Keratinocyte (primary cell): ENCODE measurements around the gene PTEN. TPM values are rescaled to one million over a fixed set of nuclear protein-coding genes. Genes with fewer than 3 reads are reported as not detected.
A peak's percentile ranks its signal among the peaks of the same experiment; 100 is the strongest.

Experiments used
- DNase-seq: peaks from one replicate; pipeline ENCODE4 v3.0.0-alpha.2; 2011; ENCODE audit warnings: low read depth, missing footprints, low spot score
- FAIRE-seq: peaks from 2 replicates; lab custom pipeline; 2011; peaks lifted over from hg19 to GRCh38; lab: Jason Lieb, UNC
- H2AFZ ChIP-seq: 2 replicates; pipeline ENCODE4 v1.6.0; 2012; ENCODE audit warnings: low read length, control low read depth, inconsistent platforms; ENCODE audit not compliant: control insufficient read depth
- H3K27ac ChIP-seq: 2 replicates; pipeline ENCODE4 v1.5.1; 2011; ENCODE audit warnings: low read length; ENCODE audit not compliant: control insufficient read depth, insufficient read depth
- H3K27me3 ChIP-seq: 3 replicates; pipeline ENCODE4 v1.6.0; 2011; ENCODE audit warnings: low read length; ENCODE audit not compliant: control insufficient read depth, insufficient read depth; ENCODE audit errors: extremely low read depth
- H3K36me3 ChIP-seq, 2 experiments: 2 replicates in 1 of 2; 3 replicates in 1 of 2; pipeline ENCODE4 v1.5.1; 2011; ENCODE audit warnings: low read length in 2 of 2, mild to moderate bottlenecking in 1 of 2; ENCODE audit not compliant: control insufficient read depth in 2 of 2, insufficient read depth in 2 of 2; ENCODE audit errors: extremely low read depth in 1 of 2
- H3K4me1 ChIP-seq: 3 replicates; pipeline ENCODE4 v1.5.1; 2011; ENCODE audit warnings: low read length; ENCODE audit not compliant: control insufficient read depth, insufficient read depth; ENCODE audit errors: extremely low read depth
- H3K4me2 ChIP-seq: 3 replicates; pipeline ENCODE4 v1.6.0; 2011; ENCODE audit warnings: low read depth, low read length; ENCODE audit not compliant: control insufficient read depth, insufficient read depth; ENCODE audit errors: extremely low read depth
- H3K4me3 ChIP-seq, 3 experiments: fragments of 200-600 bp in 1 of 3; sonication (generic) in 1 of 3; 2 replicates in 2 of 3; 3 replicates in 1 of 3; pipeline ENCODE4 v1.5.1; 2011 to 2016; ENCODE audit warnings: low read length in 3 of 3, mild to moderate bottlenecking in 3 of 3, control low read depth in 2 of 3, inconsistent platforms in 1 of 3, low read depth in 1 of 3, mixed read lengths in 1 of 3, mixed run types in 1 of 3, moderate library complexity in 1 of 3; ENCODE audit not compliant: control insufficient read depth in 2 of 3, insufficient read depth in 2 of 3; ENCODE audit errors: extremely low read depth in 1 of 3
- H3K79me2 ChIP-seq: 2 replicates; pipeline ENCODE4 v1.6.0; 2012; ENCODE audit warnings: low read length; ENCODE audit not compliant: control insufficient read depth, insufficient read depth
- H3K9ac ChIP-seq: 3 replicates; pipeline ENCODE4 v1.6.0; 2011; ENCODE audit warnings: low read length; ENCODE audit not compliant: control insufficient read depth, insufficient read depth; ENCODE audit errors: extremely low read depth
- H3K9me1 ChIP-seq: 3 replicates; pipeline ENCODE4 v1.6.0; 2011; ENCODE audit warnings: low read length; ENCODE audit not compliant: control insufficient read depth, insufficient read depth; ENCODE audit errors: extremely low read depth
- H3K9me3 ChIP-seq: 2 replicates; pipeline ENCODE4 v1.5.1; 2012; ENCODE audit warnings: low read depth, low read length; ENCODE audit not compliant: control insufficient read depth
- H4K20me1 ChIP-seq: 3 replicates; pipeline ENCODE4 v1.6.0; 2011; ENCODE audit warnings: low read length; ENCODE audit not compliant: control insufficient read depth, insufficient read depth; ENCODE audit errors: extremely low read depth
- CTCF ChIP-seq, 3 experiments: IDR thresholded peaks in 1 of 3; conservative IDR thresholded peaks in 1 of 3; optimal IDR thresholded peaks in 1 of 3; 2 replicates in 2 of 3; 3 replicates in 1 of 3; pipeline versions ENCODE3 to v1.5.1; 2011; ENCODE audit warnings: low read length in 3 of 3, mild to moderate bottlenecking in 3 of 3, moderate library complexity in 2 of 3, control low read depth in 1 of 3, inconsistent platforms in 1 of 3; ENCODE audit not compliant: insufficient read depth in 2 of 3; ENCODE audit errors: extremely low read depth in 1 of 3
- EZH2 ChIP-seq: IDR thresholded peaks from one replicate; pipeline ENCODE4 v1.6.1; 2012; ENCODE audit warnings: inconsistent platforms, mild to moderate bottlenecking, low read length, moderate library complexity
- dilution Hi-C: fragments of 300-500 bp; cut with MboI; formaldehyde crosslinking; loops from one replicate; pipeline ENCODE4 v1.7.0; 2020; ENCODE audit warnings: low sequenced_read_pairs; ENCODE audit not compliant: extremely low pct_ligation_motif_present
- polyA plus RNA-seq, 5 experiments: library from polyadenylated mRNA; depleted of rRNA in 3 of 5; stranded (reverse) in 3 of 5; stranded (forward) in 1 of 5; unstranded in 1 of 5; fragments of >200 nt; gene quantifications; 1 replicate in 1 of 5; 2 replicates in 3 of 5; 3 replicates in 1 of 5; pipeline versions ENCODE4 v1.2.1 to v1.2.3, GENCODE V29; 2011 to 2012; ENCODE audit warnings: missing spikeins in 2 of 5, low read depth in 1 of 5, low replicate concordance in 1 of 5

PTEN gene
- polyA plus RNA-seq, 1 donor (not counting 4 experiments of a cell fraction or from before 2014, with no cell fraction given), result 39.4 TPM

- FAIRE-seq (no peak), DNase-seq (no peak)
- peak overlapping the region; percentile 69 to 80 (median 78) for H3K4me3 ChIP-seq
- dilution Hi-C loops, result no loop called here
- peaks cover 22% of the 10 kb centered on the region for H3K4me1 ChIP-seq
- peak overlapping the region; percentile 79 for H3K4me2 ChIP-seq
- H3K27me3 ChIP-seq, result no peaks in the 10 kb centered on the region
- no peaks in the 10 kb centered on the region for H3K36me3 ChIP-seq
- no peak overlapping the region for H2AFZ ChIP-seq
- H3K9ac ChIP-seq, result peak overlapping the region; percentile 86
- H3K27ac ChIP-seq, result peak overlapping the region; percentile 76
- no peaks in the 10 kb centered on the region for H3K9me3 ChIP-seq
- peaks cover 6% of the 10 kb centered on the region for H4K20me1 ChIP-seq
- peaks cover 55% of the 10 kb centered on the region for H3K79me2 ChIP-seq
- H3K9me1 ChIP-seq, result no peaks in the 10 kb centered on the region
- TF ChIP-seq EZH2 (no peak), CTCF (optimal IDR thresholded peaks at IDR 0.05 in 1 of 3, IDR thresholded peaks at IDR 0.05 in 1 of 3, conservative IDR thresholded peaks at IDR 0.05 in 1 of 3; ENCODE audit: extremely low read depth in 1 of 3, insufficient read depth in 2 of 3, low read length in 3 of 3) (no peak)
These were observed 1.2 kb downstream of the PTEN start for GRCh38 chr10:87864496-87865059.

DNA sequence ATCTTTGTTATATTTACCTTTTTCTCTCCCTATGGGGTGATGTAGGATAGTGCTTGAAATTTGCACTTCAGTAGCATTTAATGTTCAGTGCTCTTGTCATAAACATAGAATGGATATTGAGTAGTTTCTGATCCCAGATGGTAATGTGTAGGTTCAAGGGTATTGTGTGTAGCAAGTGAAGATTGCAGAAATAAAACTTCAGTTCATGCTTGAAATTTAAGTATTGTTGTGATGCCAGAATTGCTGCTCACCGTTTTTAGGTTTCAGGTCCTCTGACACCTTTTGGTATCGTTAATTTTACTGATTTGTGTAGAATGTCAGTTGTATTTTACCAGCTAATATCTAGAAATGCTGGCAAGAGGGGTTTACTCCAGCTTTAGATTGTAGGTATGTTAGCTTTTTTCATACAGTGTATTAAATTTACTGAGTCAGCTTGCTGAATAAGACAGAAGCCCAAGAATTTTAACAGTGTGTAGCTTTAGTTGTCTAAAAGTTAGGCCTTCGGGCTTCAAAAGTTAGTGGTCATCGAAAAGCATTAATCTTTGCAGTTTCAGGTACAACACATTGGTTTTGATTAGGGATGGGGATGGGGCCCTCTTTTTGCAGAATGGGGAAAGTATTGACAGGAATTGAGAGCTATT is 1.9 kb downstream of the PTEN start:
- peak overlapping the region; percentile 86 for H3K9ac ChIP-seq
- H3K27ac ChIP-seq, result peak overlapping the region; percentile 76
- no peaks in the 10 kb centered on the region for H3K9me3 ChIP-seq
- peak overlapping the region; percentile 79 for H3K4me2 ChIP-seq
- H4K20me1 ChIP-seq, result peaks cover 6% of the 10 kb centered on the region
- TF ChIP-seq EZH2 (no peak), CTCF (optimal IDR thresholded peaks at IDR 0.05 in 1 of 3, IDR thresholded peaks at IDR 0.05 in 1 of 3, conservative IDR thresholded peaks at IDR 0.05 in 1 of 3; ENCODE audit: extremely low read depth in 1 of 3, insufficient read depth in 2 of 3, low read length in 3 of 3) (no peak)
- peaks cover 22% of the 10 kb centered on the region for H3K4me1 ChIP-seq
- H3K4me3 ChIP-seq, result peak overlapping the region; percentile 69 to 80 (median 78)
- dilution Hi-C loops, result no loop called here
- H3K9me1 ChIP-seq, result no peaks in the 10 kb centered on the region
- FAIRE-seq, result no peak
- no peaks in the 10 kb centered on the region for H3K27me3 ChIP-seq
- peaks cover 62% of the 10 kb centered on the region for H3K79me2 ChIP-seq
- DNase-seq, result no peak
- H3K36me3 ChIP-seq, result no peaks in the 10 kb centered on the region
- no peak overlapping the region for H2AFZ ChIP-seq
